Mammary epithelial cell (primary cell): ENCODE measurements around the gene CACNA1G.

Experiments
- CTCF ChIP-seq, 2 donors: IDR thresholded peaks in 1 of 2; conservative IDR thresholded peaks in 1 of 2; 2 replicates each; pipeline ENCODE4 v1.5.1; 2011 to 2012; ENCODE audit warnings: inconsistent platforms in 2 of 2, low read length in 2 of 2, mild to moderate bottlenecking in 2 of 2, control low read depth in 1 of 2, low read depth in 1 of 2; ENCODE audit not compliant: insufficient read depth in 1 of 2; ENCODE audit errors: extremely low read depth in 1 of 2
- EZH2 ChIP-seq: IDR thresholded peaks from 2 replicates; pipeline ENCODE4 v1.6.1; 2012; ENCODE audit warnings: low read length, inconsistent platforms, borderline replicate concordance

DNA sequence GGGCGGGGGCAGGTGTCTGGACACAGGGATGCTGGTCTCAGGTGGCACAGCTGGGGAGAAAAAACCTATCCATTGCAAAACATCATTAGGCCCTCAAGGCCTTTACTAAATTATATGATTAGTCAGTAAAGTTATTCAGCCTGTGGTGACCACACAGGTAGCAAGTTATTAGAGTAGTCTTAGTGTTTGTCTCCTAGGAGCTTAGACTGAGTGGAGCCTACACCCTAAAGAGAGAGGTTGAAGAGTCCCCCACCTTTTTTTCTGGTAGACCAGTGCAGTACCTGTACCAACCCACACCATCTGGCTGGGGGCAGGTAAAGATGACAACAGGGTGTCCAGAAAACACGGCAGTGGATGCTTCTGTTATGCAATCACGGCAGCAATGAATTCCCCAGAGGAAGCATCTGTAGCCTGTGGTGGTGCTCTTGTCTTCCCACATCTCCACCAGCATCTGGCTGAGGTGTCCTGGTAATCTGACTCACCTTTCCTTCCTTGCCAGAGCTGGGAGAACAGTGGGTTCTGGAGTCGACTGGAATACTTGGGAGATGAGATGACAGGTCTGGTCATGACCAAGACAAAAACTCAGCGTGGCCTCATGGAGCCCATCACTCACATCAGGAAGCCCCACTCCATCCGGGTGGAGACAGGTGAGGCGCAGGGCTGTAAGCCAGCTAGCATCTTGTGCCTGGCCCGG lies 41.2 kb upstream of the CACNA1G start:
- TF ChIP-seq CTCF (conservative IDR thresholded peaks at IDR 0.05 in 1 of 2, IDR thresholded peaks at IDR 0.05 in 1 of 2; ENCODE audit: extremely low read depth in 1 of 2, insufficient read depth in 1 of 2, low read depth in 1 of 2, low read length in 2 of 2) (no peak), EZH2 (no peak)
